OCI-LY7 (cell line): ENCODE results near the gene PHF20. TPM values are rescaled to one million over a fixed set of nuclear protein-coding genes. Genes with fewer than 3 reads are reported as not detected.

ENCODE experiments used
- BruUV-seq: library from RNA; stranded (reverse); fragments of 400-500 nt; replicated peaks from 2 replicates; lab custom pipeline; 2021; lab: Mats Ljungman, UMichigan
- CTCF ChIA-PET: fragments of 300-600 bp; sonication (Branson Sonifier 250); formaldehyde crosslinking; loops from one replicate; lab custom pipeline; 2022; ENCODE audit warnings: antibody characterized with exemption; ENCODE audit not compliant: unreplicated experiment; lab: Charles Lee
- POLR2A ChIA-PET: fragments of 300-600 bp; sonication (Branson Sonifier 250); formaldehyde crosslinking; loops from one replicate; lab custom pipeline; 2022; ENCODE audit warnings: antibody characterized with exemption; lab: Charles Lee
- DNase-seq: peaks from one replicate; pipeline ENCODE4 v3.0.0-alpha.2; 2015; ENCODE audit warnings: low spot score
- H2AFZ ChIP-seq: fragments of 200-600 bp; sonication (generic), shearing (Covaris generic); 2 replicates; pipeline ENCODE4 v1.6.1; 2014; ENCODE audit warnings: mild to moderate bottlenecking, antibody characterized with exemption, low read length, moderate library complexity
- H3K27ac ChIP-seq: fragments of 200-600 bp; sonication (generic); 2 replicates; pipeline ENCODE4 v1.5.1; 2014; ENCODE audit warnings: mixed run types, low read depth, mild to moderate bottlenecking, moderate library complexity, low read length, inconsistent platforms; ENCODE audit not compliant: poor library complexity, severe bottlenecking
- H3K36me3 ChIP-seq: fragments of 200-600 bp; sonication (generic); 2 replicates; pipeline ENCODE4 v1.6.1; 2014; ENCODE audit warnings: mild to moderate bottlenecking, antibody characterized with exemption, low read length, moderate library complexity, mixed read lengths; ENCODE audit not compliant: insufficient read depth
- H3K4me1 ChIP-seq: fragments of 200-600 bp; sonication (generic); 2 replicates; pipeline ENCODE4 v1.5.1; 2014; ENCODE audit warnings: mild to moderate bottlenecking, low read length; ENCODE audit not compliant: insufficient read depth, poor library complexity, severe bottlenecking
- H3K4me2 ChIP-seq: fragments of 200-600 bp; sonication (generic); 2 replicates; pipeline ENCODE4 v1.6.1; 2014; ENCODE audit warnings: mild to moderate bottlenecking, low read length
- H3K4me3 ChIP-seq: fragments of 200-600 bp; sonication (generic); 2 replicates; pipeline ENCODE4 v1.5.1; 2014; ENCODE audit warnings: mild to moderate bottlenecking, low read depth, low read length; ENCODE audit not compliant: poor library complexity, severe bottlenecking
- H3K79me2 ChIP-seq: fragments of 200-600 bp; sonication (generic); 2 replicates; pipeline ENCODE4 v1.6.1; 2016; ENCODE audit warnings: low read depth, mild to moderate bottlenecking, low read length, moderate library complexity, mixed read lengths; ENCODE audit not compliant: insufficient read depth
- H3K9me2 ChIP-seq: fragments of 200-600 bp; sonication (generic); 2 replicates; pipeline ENCODE4 v1.6.1; 2016; ENCODE audit warnings: mild to moderate bottlenecking, low read length, mixed read lengths; ENCODE audit not compliant: insufficient read depth
- H3K9me3 ChIP-seq: fragments of 200-600 bp; sonication (generic); 2 replicates; pipeline ENCODE4 v1.6.1; 2014; ENCODE audit warnings: mild to moderate bottlenecking, mixed run types, low read length, mixed read lengths
- H4K20me1 ChIP-seq: fragments of 200-600 bp; sonication (generic); 2 replicates; pipeline ENCODE4 v1.6.1; 2014; ENCODE audit warnings: mild to moderate bottlenecking, antibody characterized with exemption, low read length, moderate library complexity, mixed read lengths; ENCODE audit not compliant: insufficient read depth
- CTCF ChIP-seq: fragments of 200-600 bp; sonication (generic); conservative IDR thresholded peaks from 2 replicates; pipeline ENCODE4 v1.5.1; 2014; ENCODE audit warnings: mild to moderate bottlenecking, antibody characterized with exemption, low read length, moderate library complexity, mixed read lengths
- EZH2phosphoT487 ChIP-seq: fragments of 200-600 bp; sonication (generic); IDR thresholded peaks from 2 replicates; pipeline ENCODE4 v1.6.1; 2018; ENCODE audit warnings: low read depth, borderline replicate concordance, mild to moderate bottlenecking, mixed run types, antibody characterized with exemption, low read length, moderate library complexity, mixed read lengths
- intact Hi-C: fragments of 100-400 bp; cut with micrococcal nuclease; formaldehyde crosslinking; loops from one replicate; pipeline ENCODE4 v1.10.0; 2022; ENCODE audit not compliant: unreplicated experiment
- total RNA-seq, 2 experiments: library from RNA; depleted of rRNA in 1 of 2; stranded (reverse); fragments of >200 nt in 1 of 2; shearing (Covaris generic) in 1 of 2; gene quantifications; 2 replicates each; pipeline ENCODE4 v1.2.3, GENCODE V29; 2014 to 2022

Gene PHF20
- total RNA-seq, 2 experiments from 2014 or later, result 37.9 to 47.8 TPM

GRCh38 chr20:35871259-35871771, 99.5 kb downstream of the PHF20 start:
- no peak overlapping the region for H3K27ac ChIP-seq
- no peaks in the 10 kb centered on the region for H3K9me3 ChIP-seq
- H3K4me2 ChIP-seq, result no peak overlapping the region
- ChIA-PET POLR2A (no interaction called here), CTCF (no interaction called here)
- TF ChIP-seq CTCF (no peak), EZH2phosphoT487 (no peak)
- no peak overlapping the region for H3K4me3 ChIP-seq
- H3K9me2 ChIP-seq, result no peaks in the 10 kb centered on the region
- no peak for DNase-seq
- no peaks in the 10 kb centered on the region for H4K20me1 ChIP-seq
- intact Hi-C loops, result no loop called here
- H3K36me3 ChIP-seq, result peaks cover 29% of the 10 kb centered on the region
- H3K79me2 ChIP-seq, result no peaks in the 10 kb centered on the region
- no peaks in the 10 kb centered on the region for H3K4me1 ChIP-seq
- H2AFZ ChIP-seq, result no peak overlapping the region
- no TSS peak for BruUV-seq

- Histone ChIP-seq H3K9me3 (no peaks in the 10 kb centered on the region), H2AFZ (no peak overlapping the region), H3K27ac (no peak overlapping the region), H4K20me1 (no peaks in the 10 kb centered on the region), H3K36me3 (peaks cover 16% of the 10 kb centered on the region), H3K79me2 (no peaks in the 10 kb centered on the region), H3K4me3 (no peak overlapping the region), H3K4me1 (no peaks in the 10 kb centered on the region), H3K4me2 (no peak overlapping the region), H3K9me2 (no peaks in the 10 kb centered on the region)
- no TSS peak for BruUV-seq
- no peak for TF ChIP-seq EZH2phosphoT487
- no peak for TF ChIP-seq CTCF
- no peak for DNase-seq
- ChIA-PET POLR2A (interaction anchor here (0.5 to 1.0 kb wide), 2 partner anchors 79 to 219 kb away, joined by 3 to 5 read pairs; no protein-coding TSS in a partner anchor), CTCF (no interaction called here)
- intact Hi-C loops, result no loop called here
Observed at GRCh38 chr20:35876033-35876320, 104.2 kb downstream of the PHF20 start.

GRCh38 chr20:35877611-35878010, 105.8 kb downstream of the PHF20 start:
- Histone ChIP-seq H3K4me1 (no peaks in the 10 kb centered on the region), H4K20me1 (no peaks in the 10 kb centered on the region), H3K4me3 (no peak overlapping the region), H3K4me2 (no peak overlapping the region), H3K79me2 (no peaks in the 10 kb centered on the region), H2AFZ (no peak overlapping the region), H3K9me3 (no peaks in the 10 kb centered on the region), H3K27ac (no peak overlapping the region), H3K9me2 (no peaks in the 10 kb centered on the region), H3K36me3 (peaks cover 10% of the 10 kb centered on the region)
- DNase-seq, result no peak
- POLR2A ChIA-PET, result no interaction called here
- intact Hi-C loops, result no loop called here
- TF ChIP-seq CTCF (no peak), EZH2phosphoT487 (no peak)
- CTCF ChIA-PET, result interaction anchor here (0.6 kb wide), 2 partner anchors 36 to 39 kb away, joined by 3 to 4 read pairs; no protein-coding TSS in a partner anchor
- no TSS peak for BruUV-seq
